SJSA1 (cell line): ENCODE results near the gene TMEM165. TPM values are rescaled to one million over a fixed set of nuclear protein-coding genes. Genes with fewer than 3 reads are reported as not detected.

Experiments
- DNase-seq, 2 experiments: peaks; one replicate each; pipeline ENCODE4 v3.0.0-alpha.2; 2015 to 2020; ENCODE audit warnings: low spot score in 2 of 2, low read depth in 1 of 2
- H3K27ac ChIP-seq: fragments of 250-450 bp; sonication (Bioruptor Pico); 2 replicates; pipeline ENCODE4 v1.5.1; 2020; ENCODE audit warnings: mild to moderate bottlenecking, moderate library complexity
- H3K27me3 ChIP-seq: fragments of 250-450 bp; sonication (Bioruptor Pico); replicated peaks from 2 replicates; pipeline ENCODE4 v1.5.1; 2020; ENCODE audit warnings: mild to moderate bottlenecking, moderate library complexity
- H3K36me3 ChIP-seq: fragments of 250-450 bp; sonication (Bioruptor Pico); 2 replicates; pipeline ENCODE4 v1.5.1; 2020; ENCODE audit warnings: mild to moderate bottlenecking
- H3K4me1 ChIP-seq: fragments of 250-450 bp; sonication (Bioruptor Pico); replicated peaks from 2 replicates; pipeline ENCODE4 v1.6.1; 2021; ENCODE audit warnings: mild to moderate bottlenecking
- H3K4me3 ChIP-seq: fragments of 250-450 bp; sonication (Bioruptor Pico); 2 replicates; pipeline ENCODE4 v1.5.1; 2020; ENCODE audit warnings: mild to moderate bottlenecking
- H3K9me3 ChIP-seq: fragments of 250-450 bp; sonication (Bioruptor Pico); replicated peaks from 2 replicates; pipeline ENCODE4 v1.5.1; 2020; ENCODE audit warnings: mild to moderate bottlenecking
- total RNA-seq: library from RNA; depleted of rRNA; stranded (reverse); fragments of >200 nt; shearing (Covaris generic); gene quantifications from 2 replicates; pipeline ENCODE4 v1.2.3, GENCODE V29; 2014

TMEM165 gene
- total RNA-seq, 1 experiment from 2014 or later = 196 TPM

DNA sequence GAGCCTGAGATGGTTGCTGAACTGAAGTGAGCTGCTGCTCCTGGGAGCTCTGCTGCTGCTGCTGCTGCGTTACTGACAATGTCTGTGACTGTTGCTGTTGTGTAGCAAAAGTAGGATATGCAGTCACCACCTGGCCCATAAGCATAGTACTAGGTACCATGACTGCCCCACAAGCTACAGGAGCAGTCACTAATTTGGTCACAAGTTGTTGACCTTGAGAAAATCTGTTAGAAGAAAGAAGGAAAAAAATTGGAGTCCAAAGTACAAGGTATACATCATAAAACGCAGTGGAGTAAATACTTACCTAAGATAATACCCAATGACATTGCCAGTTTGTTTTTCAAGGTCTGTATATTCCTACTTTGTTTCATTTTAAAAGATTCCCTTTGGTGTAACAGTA lies 42.6 kb downstream of the TMEM165 start:
- Histone ChIP-seq H3K9me3 (no peaks in the 10 kb centered on the region), H3K4me3 (no peak overlapping the region), H3K27me3 (no peaks in the 10 kb centered on the region), H3K36me3 (peaks cover 81% of the 10 kb centered on the region), H3K4me1 (no peaks in the 10 kb centered on the region), H3K27ac (no peak overlapping the region)
- no peak for DNase-seq

DNA sequence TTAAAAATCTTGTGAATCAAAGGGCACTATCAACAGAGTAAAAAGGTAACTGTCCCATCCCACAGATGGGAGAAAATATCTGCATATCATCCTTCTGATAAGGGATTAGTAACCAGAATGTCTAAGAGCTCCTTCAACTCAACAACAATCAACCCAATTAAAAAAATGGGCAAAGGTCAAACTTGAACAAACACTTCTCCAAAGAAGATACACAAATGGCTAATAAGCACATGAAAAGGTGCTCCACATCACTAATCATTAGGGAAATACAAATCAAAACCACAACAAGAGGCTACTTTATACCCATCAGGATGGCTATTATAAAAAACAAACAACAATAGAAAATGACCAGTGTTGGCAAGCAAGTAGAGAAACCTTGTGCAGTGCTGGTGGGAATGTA lies 43.3 kb downstream of the TMEM165 start:
- H3K4me3 ChIP-seq = no peak overlapping the region
- peaks cover 79% of the 10 kb centered on the region for H3K36me3 ChIP-seq
- H3K4me1 ChIP-seq = no peaks in the 10 kb centered on the region
- DNase-seq = no peak
- no peak overlapping the region for H3K27ac ChIP-seq
- no peaks in the 10 kb centered on the region for H3K27me3 ChIP-seq
- H3K9me3 ChIP-seq = no peaks in the 10 kb centered on the region

- peaks cover 71% of the 10 kb centered on the region for H3K36me3 ChIP-seq
- no peaks in the 10 kb centered on the region for H3K27me3 ChIP-seq
Measured at GRCh38 chr4:55440786-55441185, 45.0 kb downstream of the TMEM165 start.

GRCh38 chr4:55442541-55442940 lies 46.8 kb downstream of the TMEM165 start:
- no peaks in the 10 kb centered on the region for H3K9me3 ChIP-seq
- peaks cover 15% of the 10 kb centered on the region for H3K4me1 ChIP-seq
- no peak overlapping the region for H3K27ac ChIP-seq
- DNase-seq = no peak
- H3K27me3 ChIP-seq = no peaks in the 10 kb centered on the region
- no peak overlapping the region for H3K4me3 ChIP-seq
- H3K36me3 ChIP-seq = peaks cover 72% of the 10 kb centered on the region

More at GRCh38 chr4:55440786-55441185, 45.0 kb downstream of the TMEM165 start:
- no peak for DNase-seq
- no peak overlapping the region for H3K27ac ChIP-seq
- H3K4me3 ChIP-seq = no peak overlapping the region
- H3K9me3 ChIP-seq = no peaks in the 10 kb centered on the region
- H3K4me1 ChIP-seq = peaks cover 3% of the 10 kb centered on the region

- peak in 1 of 2 experiments; percentile 30 for DNase-seq
- H3K27ac ChIP-seq = no peak overlapping the region
Measured at GRCh38 chr4:55444827-55445226, 49.1 kb downstream of the TMEM165 start.

DNA sequence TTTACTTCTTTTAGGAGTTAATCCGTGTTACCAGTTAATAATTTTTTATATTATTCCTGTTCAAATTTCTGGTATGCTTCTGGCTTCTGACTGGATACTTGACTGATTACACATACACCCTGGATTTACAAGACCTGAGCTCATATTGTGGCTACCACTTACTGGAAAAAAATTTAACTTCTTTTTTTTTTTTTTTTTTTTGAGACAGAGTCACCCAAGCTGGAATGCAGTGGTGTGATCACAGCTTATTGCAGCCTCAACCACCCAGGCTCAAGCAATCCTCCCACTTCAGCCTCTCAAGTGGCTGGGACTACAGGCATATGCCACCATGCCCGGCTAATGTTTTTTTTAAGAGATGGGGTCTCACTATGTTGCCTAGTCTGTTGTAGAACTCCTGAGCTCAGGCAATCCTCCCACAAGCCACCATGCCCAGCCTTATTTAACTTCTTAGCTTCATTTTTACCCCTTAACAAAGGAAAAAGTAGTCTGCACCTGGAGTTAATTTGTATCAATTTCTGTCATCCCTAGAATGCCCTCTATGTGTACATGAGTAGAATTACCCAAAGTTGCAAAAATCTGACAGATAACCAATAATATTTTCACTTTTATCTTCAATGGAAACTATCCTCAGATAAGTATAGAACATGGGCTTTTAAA lies 50.3 kb downstream of the TMEM165 start:
- DNase-seq = peak; percentile 49 to 60

More at GRCh38 chr4:55444827-55445226, 49.1 kb downstream of the TMEM165 start:
- peaks cover 15% of the 10 kb centered on the region for H3K4me1 ChIP-seq
- H3K36me3 ChIP-seq = peaks cover 71% of the 10 kb centered on the region
- H3K27me3 ChIP-seq = no peaks in the 10 kb centered on the region
- H3K9me3 ChIP-seq = no peaks in the 10 kb centered on the region
- H3K4me3 ChIP-seq = no peak overlapping the region

GRCh38 chr4:55446578-55446922 lies 50.8 kb downstream of the TMEM165 start:
- Histone ChIP-seq H3K4me3 (no peak overlapping the region), H3K36me3 (peaks cover 70% of the 10 kb centered on the region), H3K27me3 (no peaks in the 10 kb centered on the region), H3K4me1 (peaks cover 15% of the 10 kb centered on the region), H3K9me3 (no peaks in the 10 kb centered on the region), H3K27ac (peak overlapping the region; percentile 65)
- DNase-seq = no peak

More for the DNA sequence above, 50.3 kb downstream of the TMEM165 start:
- no peaks in the 10 kb centered on the region for H3K9me3 ChIP-seq
- H3K27ac ChIP-seq = peak overlapping the region; percentile 65
- peaks cover 71% of the 10 kb centered on the region for H3K36me3 ChIP-seq
- H3K4me3 ChIP-seq = no peak overlapping the region
- peaks cover 15% of the 10 kb centered on the region for H3K4me1 ChIP-seq
- H3K27me3 ChIP-seq = no peaks in the 10 kb centered on the region

DNA sequence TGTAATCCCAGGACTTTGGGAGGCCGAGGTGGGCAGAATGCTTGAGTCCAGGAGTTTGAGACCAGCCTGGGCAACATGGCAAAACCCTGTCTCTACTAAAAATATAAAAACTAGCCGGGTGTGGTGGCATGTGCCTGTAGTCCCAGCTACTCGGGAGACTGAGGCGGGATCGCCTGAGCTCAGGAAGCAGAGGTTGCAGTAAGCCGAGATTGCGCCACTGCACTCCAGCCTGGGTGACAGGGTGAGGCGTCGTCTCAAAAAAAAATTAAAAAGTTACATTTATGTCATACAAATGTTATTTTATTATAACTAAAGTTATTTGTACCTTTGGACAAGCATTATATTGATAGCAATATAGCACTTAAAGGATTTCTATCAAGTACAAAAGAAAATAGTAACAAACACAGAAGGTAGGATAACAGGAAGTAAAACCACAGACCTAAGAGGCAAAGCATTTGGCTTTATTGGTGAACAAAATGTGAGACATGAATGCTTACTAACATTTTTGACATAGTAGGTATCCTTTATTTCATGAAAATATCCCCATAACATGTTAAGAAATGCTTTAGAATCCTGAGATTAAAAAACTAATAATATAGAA lies 51.5 kb downstream of the TMEM165 start:
- Histone ChIP-seq H3K4me3 (no peak overlapping the region), H3K27ac (no peak overlapping the region), H3K9me3 (no peaks in the 10 kb centered on the region), H3K27me3 (no peaks in the 10 kb centered on the region), H3K4me1 (peaks cover 15% of the 10 kb centered on the region), H3K36me3 (peaks cover 72% of the 10 kb centered on the region)
- DNase-seq = no peak

DNA sequence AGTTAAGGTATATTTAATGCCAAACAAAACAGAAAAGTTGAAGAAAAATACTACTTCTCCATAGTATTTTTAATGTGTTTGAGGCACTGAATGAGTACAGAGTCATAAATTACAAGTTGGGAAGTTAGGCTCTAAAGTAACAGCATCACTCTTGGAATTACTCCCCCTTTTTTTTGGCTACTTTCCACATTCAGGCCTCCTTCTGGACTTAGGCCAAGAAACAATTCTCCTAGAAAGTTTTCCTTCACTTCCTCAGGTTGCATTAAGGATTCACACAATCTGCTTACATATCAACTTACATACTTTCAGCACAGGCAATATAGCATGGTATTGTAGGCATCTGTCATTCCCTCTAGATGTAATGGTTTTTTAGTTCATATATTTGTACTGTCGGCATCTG lies 52.1 kb downstream of the TMEM165 start:
- DNase-seq = no peak
- H3K27ac ChIP-seq = no peak overlapping the region

GRCh38 chr4:55450566-55450965 lies 54.8 kb downstream of the TMEM165 start:
- no peak overlapping the region for H3K27ac ChIP-seq
- H3K4me1 ChIP-seq = peaks cover 14% of the 10 kb centered on the region
- no peak for DNase-seq
- no peaks in the 10 kb centered on the region for H3K27me3 ChIP-seq
- peaks cover 58% of the 10 kb centered on the region for H3K36me3 ChIP-seq
- no peak overlapping the region for H3K4me3 ChIP-seq
- no peaks in the 10 kb centered on the region for H3K9me3 ChIP-seq

More for the DNA sequence above, 52.1 kb downstream of the TMEM165 start:
- Histone ChIP-seq H3K4me1 (peaks cover 15% of the 10 kb centered on the region), H3K36me3 (peaks cover 67% of the 10 kb centered on the region), H3K9me3 (no peaks in the 10 kb centered on the region), H3K4me3 (no peak overlapping the region), H3K27me3 (no peaks in the 10 kb centered on the region)

DNA sequence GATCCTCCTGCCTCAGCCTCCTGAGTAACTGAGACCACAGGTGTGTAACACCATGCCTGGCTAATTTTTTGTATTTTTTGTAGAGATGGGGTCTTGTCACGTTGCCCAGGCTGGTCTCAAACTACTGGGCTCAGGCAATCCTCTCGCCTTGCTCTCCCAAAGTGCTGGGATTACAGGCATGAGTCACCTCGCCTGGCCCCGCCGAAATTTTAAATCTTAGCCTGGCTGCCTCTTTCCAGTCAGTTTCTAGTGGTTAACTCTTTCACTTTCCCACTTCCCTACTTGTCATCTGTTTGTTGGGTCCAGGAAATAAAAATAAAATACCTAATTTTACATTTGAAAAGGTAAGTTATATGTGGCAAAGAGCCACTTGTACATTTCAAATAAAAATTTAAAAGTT lies 62.4 kb downstream of the TMEM165 start:
- H3K27ac ChIP-seq = peak overlapping the region; percentile 46
- peaks cover 13% of the 10 kb centered on the region for H3K4me1 ChIP-seq
- no peaks in the 10 kb centered on the region for H3K27me3 ChIP-seq
- peaks cover 22% of the 10 kb centered on the region for H3K36me3 ChIP-seq
- DNase-seq = peak; percentile 50 to 67
- no peaks in the 10 kb centered on the region for H3K9me3 ChIP-seq
- H3K4me3 ChIP-seq = no peak overlapping the region

- H3K9me3 ChIP-seq = no peaks in the 10 kb centered on the region
- H3K4me1 ChIP-seq = peaks cover 13% of the 10 kb centered on the region
- no peak for DNase-seq
- peak overlapping the region; percentile 46 for H3K27ac ChIP-seq
- H3K36me3 ChIP-seq = peaks cover 21% of the 10 kb centered on the region
- H3K4me3 ChIP-seq = no peak overlapping the region
- no peaks in the 10 kb centered on the region for H3K27me3 ChIP-seq
Measured at GRCh38 chr4:55458611-55459010, 62.9 kb downstream of the TMEM165 start.

DNA sequence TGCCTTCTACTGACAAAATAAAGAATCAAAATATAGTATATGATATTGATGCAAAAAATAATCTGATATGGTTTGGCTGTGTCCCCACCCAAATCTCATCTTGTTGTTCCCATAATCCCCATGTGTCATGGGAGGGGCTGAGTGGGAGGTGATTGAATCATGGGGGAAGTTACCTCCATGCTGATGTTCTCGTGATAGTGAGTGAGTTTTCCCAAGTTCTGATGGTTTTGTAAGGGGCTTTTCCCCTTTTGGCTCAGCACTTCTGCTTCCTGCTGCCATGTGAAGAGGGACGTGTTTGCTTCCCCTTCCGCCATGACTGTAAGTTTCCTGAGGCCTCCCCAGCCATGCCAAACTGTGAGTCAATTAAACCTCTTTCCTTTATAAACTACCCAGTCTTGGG lies 70.2 kb downstream of the TMEM165 start:
- Histone ChIP-seq H3K9me3 (no peaks in the 10 kb centered on the region), H3K36me3 (peaks cover 20% of the 10 kb centered on the region), H3K27me3 (no peaks in the 10 kb centered on the region), H3K4me1 (no peaks in the 10 kb centered on the region), H3K4me3 (no peak overlapping the region), H3K27ac (no peak overlapping the region)
- no peak for DNase-seq

- Histone ChIP-seq H3K9me3 (no peaks in the 10 kb centered on the region), H3K27ac (no peak overlapping the region), H3K36me3 (peaks cover 15% of the 10 kb centered on the region), H3K4me1 (no peaks in the 10 kb centered on the region), H3K27me3 (no peaks in the 10 kb centered on the region), H3K4me3 (no peak overlapping the region)
- peak in 1 of 2 experiments; percentile 32 for DNase-seq
Measured at GRCh38 chr4:55468724-55469123, 73.0 kb downstream of the TMEM165 start.
